Cardiac septum (tissue), 1 donor: ENCODE data around the gene INS. TPM values are rescaled to one million over a fixed set of nuclear protein-coding genes. Genes with fewer than 3 reads are reported as not detected.

Experiments
- DNase-seq: peaks from one replicate; pipeline ENCODE4 v3.0.0-alpha.2; 2020; ENCODE audit warnings: low spot score
- intact Hi-C: fragments of 100-400 bp; cut with DNase I; formaldehyde crosslinking; loops from one replicate; pipeline ENCODE4 v1.14.0; 2022
- total RNA-seq: library from RNA; stranded (reverse); fragmentation: NEBNext Ultra II Directional; extraction: Animal tissue kit (Norgen Biotek cat#: 25700); gene quantifications from one replicate; pipeline ENCODE4 v1.2.1, GENCODE V29; 2021
- donor health status: DM: no; HTN: no; CAD: no.

Gene INS
- total RNA-seq, 1 donor from 2014 or later, result not detected

DNA sequence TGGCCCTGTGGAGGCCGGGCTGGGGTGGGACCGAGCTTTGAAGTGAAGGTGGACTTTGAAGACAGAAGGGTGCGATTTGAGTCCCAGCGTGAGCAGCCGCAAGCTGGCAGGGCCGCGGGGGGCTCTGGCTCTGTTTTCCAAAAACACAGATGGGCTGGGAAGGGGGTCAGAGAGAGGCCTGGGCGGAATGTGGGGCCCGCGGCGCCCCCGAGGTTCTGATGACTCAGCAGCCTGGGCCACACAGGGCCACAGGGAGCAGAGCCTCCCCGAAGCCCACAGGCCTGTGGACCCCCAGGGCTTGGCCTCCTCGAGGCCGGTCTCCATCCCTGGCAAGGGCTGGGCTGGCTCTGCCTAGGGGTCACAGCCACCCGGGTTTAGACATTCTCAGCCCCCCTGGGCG, 6.1 kb downstream of the INS start:
- no peak for DNase-seq
- intact Hi-C loops, result loop anchor here (5.0 kb wide), 1 partner anchor 213 kb away; no protein-coding TSS in a partner anchor

- intact Hi-C loops, result loop anchor here (5.0 kb wide), 1 partner anchor 212 kb away; no protein-coding TSS in a partner anchor
- no peak for DNase-seq
These were observed 6.8 kb downstream of the INS start for GRCh38 chr11:2154195-2154585.

DNA sequence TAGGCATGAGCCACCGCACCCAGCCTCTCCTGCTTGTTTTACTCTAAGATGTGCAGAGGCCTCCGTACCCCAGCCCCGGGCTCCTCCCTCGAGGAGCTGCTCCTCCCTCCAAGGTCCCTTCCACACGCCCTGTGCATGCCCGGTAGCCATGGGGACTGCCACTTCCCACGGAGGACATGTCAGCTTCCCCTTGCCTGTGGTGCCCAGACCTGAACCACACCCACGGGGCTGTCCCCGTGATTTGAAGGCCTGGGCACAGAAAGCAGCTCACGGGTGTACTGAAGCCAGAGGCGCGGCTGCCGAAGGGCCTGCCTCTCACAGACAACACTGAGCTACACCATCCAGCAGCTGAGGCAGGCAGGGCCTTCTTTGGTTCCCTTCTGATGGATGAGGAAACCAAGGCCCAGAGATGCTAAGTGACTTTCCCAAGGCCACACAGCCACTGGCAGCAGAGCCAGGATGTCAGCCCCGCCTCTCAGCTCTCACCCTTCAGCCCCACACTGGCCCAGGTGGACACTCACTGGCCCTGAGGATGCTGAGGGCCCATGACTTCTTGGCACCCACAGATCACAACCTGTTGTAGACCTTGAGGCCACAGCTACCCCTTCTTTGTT, 7.3 kb downstream of the INS start:
- DNase-seq, result no peak
- intact Hi-C loops, result loop anchor here (2.0 to 5.0 kb wide), 3 partner anchors 211 to 501 kb away; no protein-coding TSS in a partner anchor

DNA sequence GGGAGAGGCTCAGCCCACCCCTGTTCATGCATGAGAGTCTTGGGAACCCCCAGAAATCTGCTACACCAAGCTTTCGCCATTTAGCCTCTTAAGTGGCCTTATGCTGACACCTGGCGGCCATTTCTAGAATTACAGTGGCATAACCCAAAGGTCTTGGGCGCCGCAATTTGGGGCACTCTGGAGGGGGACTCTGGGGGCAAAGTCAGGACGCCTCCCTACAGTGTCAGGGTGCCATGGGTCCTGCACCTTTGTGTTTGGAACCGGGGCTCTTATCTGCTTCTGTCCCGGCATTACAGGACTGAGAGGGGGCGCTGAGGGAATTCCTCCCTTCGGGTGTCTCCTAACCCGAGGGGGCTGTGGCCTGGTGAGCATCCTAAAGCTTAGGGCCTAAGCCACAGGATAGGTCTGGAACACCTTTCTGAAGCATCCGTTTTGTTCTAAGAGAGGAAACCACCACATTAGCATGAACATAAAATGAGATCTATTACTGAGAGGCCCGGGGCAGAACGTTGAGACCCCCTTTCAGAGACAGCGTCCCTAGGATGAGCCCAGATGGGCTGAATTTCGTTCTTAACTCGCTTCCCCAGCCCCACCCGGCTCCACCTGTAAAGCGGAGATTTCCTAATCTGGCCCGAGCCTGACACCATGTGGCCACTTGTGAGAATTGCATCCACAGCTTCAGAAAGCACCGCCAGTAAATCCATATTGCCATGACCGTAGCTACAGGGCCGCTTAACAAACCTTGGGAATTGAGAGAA, 9.3 kb downstream of the INS start:
- intact Hi-C loops, result loop anchor here (2.0 to 5.0 kb wide), 4 partner anchors 209 to 499 kb away; no protein-coding TSS in a partner anchor
- DNase-seq, result peak; percentile 87

DNA sequence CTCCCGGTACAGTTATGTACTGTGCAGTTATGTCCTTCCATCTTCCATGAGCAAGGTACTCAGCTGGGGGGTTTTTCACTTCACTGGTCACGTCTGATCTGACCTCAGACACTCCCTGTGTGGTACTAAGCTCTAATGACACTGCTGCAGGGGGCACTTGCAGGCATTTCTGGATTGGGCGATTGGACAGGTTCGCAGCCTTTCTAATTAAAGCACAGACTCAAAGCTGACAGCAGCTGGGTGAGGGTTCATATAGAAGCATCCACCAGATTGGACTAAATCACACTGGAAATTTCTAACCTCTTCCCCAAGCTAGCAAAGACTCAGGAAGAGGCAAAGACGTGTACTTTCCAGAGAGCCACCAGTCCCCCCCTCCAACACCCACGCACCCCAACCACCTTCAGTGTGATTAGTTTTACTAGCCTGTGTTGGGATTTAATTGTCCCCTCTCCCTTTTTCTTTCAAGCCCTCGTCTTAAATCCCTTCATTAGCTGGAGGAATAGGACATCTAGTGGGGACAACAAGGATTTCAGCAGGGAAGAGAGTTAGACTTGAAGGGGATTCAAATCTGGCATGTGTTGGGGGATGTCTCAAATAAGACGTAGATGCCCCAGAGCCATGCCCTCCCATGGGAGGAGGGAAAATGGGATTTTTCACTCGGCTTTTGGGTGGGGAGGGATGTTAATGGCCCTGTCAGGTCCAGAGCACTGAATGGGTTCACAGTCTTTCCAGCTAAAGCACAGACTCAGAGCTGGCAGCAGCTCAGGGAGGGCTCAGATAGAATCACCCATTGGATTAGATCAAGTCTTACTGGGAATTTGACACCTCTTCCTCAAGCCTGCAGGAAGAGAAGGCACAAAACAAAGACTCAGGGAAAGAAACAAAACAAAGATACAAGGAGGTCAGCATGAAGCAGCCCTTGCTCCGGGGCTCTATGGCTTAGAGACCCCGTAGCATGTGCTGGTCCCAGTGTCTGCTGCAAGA, 10.9 kb downstream of the INS start:
- intact Hi-C loops, result loop anchor here (2.0 to 5.0 kb wide), 2 partner anchors 208 to 267 kb away; no protein-coding TSS in a partner anchor

DNA sequence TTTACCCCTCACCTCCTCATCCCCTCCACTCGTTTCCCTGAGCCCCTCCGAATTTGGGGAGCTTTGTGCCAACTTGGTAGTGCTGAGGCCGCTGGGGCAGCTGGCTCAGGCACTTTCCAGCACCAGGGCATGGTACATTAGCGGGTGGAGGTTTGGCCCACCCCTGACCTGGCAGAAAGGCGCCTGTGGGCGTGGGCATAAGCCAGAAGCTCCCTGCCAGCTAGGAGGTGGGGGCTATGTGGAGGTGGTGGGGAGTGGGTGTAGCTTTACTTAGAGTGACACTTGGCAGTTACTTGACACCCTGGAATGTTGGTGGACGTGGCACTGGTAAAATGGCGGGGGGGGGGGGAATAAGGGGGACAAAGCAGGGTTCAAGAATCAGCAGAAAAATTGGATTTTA, 11.5 kb downstream of the INS start:
- DNase-seq, result no peak
- intact Hi-C loops, result no loop called here

More for the DNA sequence above, 10.9 kb downstream of the INS start:
- no peak for DNase-seq

- DNase-seq, result no peak
- intact Hi-C loops, result no loop called here
These were observed 12.4 kb downstream of the INS start for GRCh38 chr11:2148595-2148994.

DNA sequence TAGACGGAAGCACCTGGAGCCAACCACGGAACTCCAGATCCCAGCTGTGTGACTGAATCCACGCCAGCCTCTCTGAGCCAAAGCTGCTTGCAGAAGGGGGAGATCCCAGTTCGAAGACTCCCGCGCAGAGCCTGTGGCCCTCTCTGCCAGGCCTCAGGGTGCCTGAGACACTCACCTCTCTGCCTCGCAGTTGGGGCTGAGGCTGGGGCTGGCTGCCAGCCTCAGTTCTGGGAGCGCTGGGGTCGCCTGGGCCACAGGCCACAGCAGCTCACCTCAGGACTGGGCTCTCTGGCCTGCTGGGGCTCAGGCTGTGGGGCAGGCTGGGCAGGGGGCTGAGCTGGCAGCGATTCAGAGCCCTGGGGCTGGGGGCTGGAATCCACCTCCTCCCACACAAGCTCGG, 13.6 kb downstream of the INS start:
- DNase-seq, result no peak
- intact Hi-C loops, result no loop called here

DNA sequence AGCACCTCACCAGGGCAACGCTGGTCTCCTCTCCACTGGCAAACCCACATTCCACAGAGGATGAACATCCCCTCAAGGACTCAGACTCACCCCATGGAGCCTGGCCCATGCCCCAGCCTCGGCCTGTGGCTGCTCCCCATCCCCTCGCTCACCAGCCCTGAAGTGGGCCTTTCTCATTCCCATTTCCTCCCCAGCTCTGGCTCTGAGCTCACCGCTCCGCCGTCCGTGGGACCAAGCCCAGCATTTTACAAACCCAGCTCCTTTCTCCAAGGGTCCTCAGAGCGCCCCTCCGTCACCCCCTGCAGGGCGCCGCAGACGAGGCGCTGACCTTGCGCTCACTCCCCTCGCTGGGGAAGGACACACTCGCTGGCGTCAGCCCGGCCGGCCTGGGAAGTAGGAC, 15.0 kb downstream of the INS start:
- no peak for DNase-seq
- intact Hi-C loops, result no loop called here

DNA sequence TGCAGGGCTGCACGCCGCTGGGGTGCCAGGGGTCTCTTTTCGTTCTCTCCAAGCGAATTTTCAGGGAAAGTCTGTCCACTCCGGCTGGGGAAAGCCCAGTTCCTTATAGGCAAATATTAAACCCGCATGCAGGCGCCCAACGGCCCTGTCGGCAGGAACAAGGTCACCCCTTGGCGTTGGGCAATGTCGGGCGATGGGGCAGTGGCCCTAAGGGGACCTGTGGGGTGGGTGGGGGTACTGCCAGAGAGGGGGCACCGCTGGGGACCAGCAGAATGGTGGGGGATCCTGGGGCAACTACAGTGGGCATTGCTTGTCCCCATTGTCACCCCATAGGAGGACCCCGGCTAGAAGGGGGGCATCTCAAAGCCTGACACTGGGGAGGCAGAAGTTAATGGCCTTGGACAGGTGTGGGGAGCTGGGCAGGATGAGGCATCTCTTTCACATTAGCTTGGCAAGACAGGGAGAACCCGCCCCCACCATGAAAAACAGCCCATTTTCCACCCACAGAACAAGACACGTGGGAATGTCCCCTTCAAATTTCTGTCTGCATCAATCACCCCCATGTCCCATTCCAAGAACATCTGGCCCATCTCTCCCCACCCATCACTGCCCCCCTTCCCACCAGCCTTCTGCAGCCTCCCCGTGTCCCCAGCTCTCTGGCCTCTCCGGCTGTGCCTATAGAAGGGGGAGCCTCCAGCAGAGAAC, 16.3 kb downstream of the INS start:
- intact Hi-C loops, result no loop called here
- no peak for DNase-seq

GRCh38 chr11:2143799-2144543, 17.0 kb downstream of the INS start:
- intact Hi-C loops, result no loop called here
- no peak for DNase-seq

GRCh38 chr11:2143477-2143798, 17.6 kb downstream of the INS start:
- intact Hi-C loops, result no loop called here
- DNase-seq, result no peak

DNA sequence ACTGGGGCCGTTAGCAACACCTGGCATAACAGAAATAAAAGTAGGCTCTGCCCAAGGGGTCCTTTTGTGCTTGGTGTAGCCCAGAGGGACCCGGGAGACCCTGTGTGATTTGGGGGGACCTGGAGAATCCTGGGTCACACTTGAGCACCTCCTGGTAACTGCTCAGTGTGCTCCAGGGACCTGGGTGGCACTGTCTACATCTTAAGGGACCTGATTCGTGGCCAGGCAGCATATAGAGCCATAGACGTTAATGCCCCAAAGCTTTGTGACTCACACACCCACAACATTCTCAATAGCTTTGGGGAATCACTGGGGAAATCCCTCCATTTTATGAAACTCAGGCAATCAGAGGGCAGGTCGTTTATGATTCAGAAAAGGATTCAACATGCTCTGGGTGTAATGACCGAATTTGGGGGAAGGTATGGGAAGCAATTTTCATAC, 18.2 kb downstream of the INS start:
- intact Hi-C loops, result no loop called here
- DNase-seq, result no peak

- intact Hi-C loops, result no loop called here
- DNase-seq, result no peak
These were observed 18.7 kb downstream of the INS start for GRCh38 chr11:2142300-2142759.

- no peak for DNase-seq
- intact Hi-C loops, result no loop called here
These were observed 20.3 kb downstream of the INS start for GRCh38 chr11:2140411-2141400.

GRCh38 chr11:2139621-2140337, 21.2 kb downstream of the INS start:
- intact Hi-C loops, result loop anchor here (5.0 kb wide), 1 partner anchor 37 kb away; no protein-coding TSS in a partner anchor
- no peak for DNase-seq

GRCh38 chr11:2139123-2139521, 21.9 kb downstream of the INS start, which contains the start of gene IGF2:
Gene IGF2 (minus strand): TSS chr11:2139389. CDS start chr11:2135523, 3,866 bp downstream.
- no peak for DNase-seq
- intact Hi-C loops, result loop anchor here (5.0 kb wide), 1 partner anchor 37 kb away; no protein-coding TSS in a partner anchor
